H1 (cell line): ENCODE measurements around the gene TBL1Y.

ENCODE experiments used
- CREB1 ChIP-seq: IDR thresholded peaks from 2 replicates; pipeline ENCODE4 v1.6.1; 2012; ENCODE audit warnings: inconsistent platforms
- EZH2 ChIP-seq: fragments of 200-600 bp; sonication (generic); IDR thresholded peaks from 2 replicates; pipeline ENCODE4 v1.7.1; 2012; ENCODE audit warnings: low read depth, mild to moderate bottlenecking, moderate library complexity, low read length, inconsistent platforms; ENCODE audit not compliant: severe bottlenecking
- HDAC2 ChIP-seq, 2 experiments: fragments of 300-600 bp in 1 of 2; sonication (generic) in 1 of 2; IDR thresholded peaks; 2 replicates each; pipeline ENCODE4 v1.6.1; 2011 to 2012; ENCODE audit warnings: low read depth in 2 of 2, low read length in 2 of 2, mild to moderate bottlenecking in 2 of 2, moderate library complexity in 2 of 2, borderline replicate concordance in 1 of 2, inconsistent platforms in 1 of 2
- HDAC6 ChIP-seq: IDR thresholded peaks from one replicate; pipeline ENCODE4 v1.7.1; 2012; ENCODE audit warnings: low read depth, mild to moderate bottlenecking, inconsistent platforms, low read length, moderate library complexity
- POLR2AphosphoS5 ChIP-seq: IDR thresholded peaks from 2 replicates; pipeline ENCODE4 v1.6.1; 2011; ENCODE audit warnings: low read depth, low read length
- RAD21 ChIP-seq, 2 experiments: IDR thresholded peaks in 1 of 2; conservative IDR thresholded peaks in 1 of 2; 2 replicates each; pipeline ENCODE4 v1.6.1; 2011; ENCODE audit warnings: low read depth in 2 of 2, low read length in 2 of 2, improper control_type of control experiment in 1 of 2, inconsistent platforms in 1 of 2, mild to moderate bottlenecking in 1 of 2, moderate library complexity in 1 of 2
- TAF1 ChIP-seq: IDR thresholded peaks from 2 replicates; pipeline ENCODE4 v1.6.1; 2011; ENCODE audit warnings: mild to moderate bottlenecking, low read depth, low read length
- YY1 ChIP-seq: IDR thresholded peaks from 2 replicates; pipeline ENCODE4 v1.6.1; 2011; ENCODE audit warnings: low read depth, mild to moderate bottlenecking, low read length
- ZNF274 ChIP-seq: IDR thresholded peaks from 2 replicates; pipeline ENCODE4 v1.7.0; 2012; ENCODE audit warnings: low read length, borderline replicate concordance; ENCODE audit errors: extremely low read depth
- TF ChIP-seq, protein P1 (sequence below), 3 experiments: IDR thresholded peaks; 1 replicate in 2 of 3; 2 replicates in 1 of 3; pipeline versions ENCODE4 v1.5.1 to v1.6.1; 2011; ENCODE audit warnings: low read length in 3 of 3, mild to moderate bottlenecking in 3 of 3, inconsistent platforms in 2 of 3, low read depth in 1 of 3, moderate library complexity in 1 of 3; ENCODE audit not compliant: insufficient read depth in 1 of 3; ENCODE audit errors: control extremely low read depth in 1 of 3

DNA sequence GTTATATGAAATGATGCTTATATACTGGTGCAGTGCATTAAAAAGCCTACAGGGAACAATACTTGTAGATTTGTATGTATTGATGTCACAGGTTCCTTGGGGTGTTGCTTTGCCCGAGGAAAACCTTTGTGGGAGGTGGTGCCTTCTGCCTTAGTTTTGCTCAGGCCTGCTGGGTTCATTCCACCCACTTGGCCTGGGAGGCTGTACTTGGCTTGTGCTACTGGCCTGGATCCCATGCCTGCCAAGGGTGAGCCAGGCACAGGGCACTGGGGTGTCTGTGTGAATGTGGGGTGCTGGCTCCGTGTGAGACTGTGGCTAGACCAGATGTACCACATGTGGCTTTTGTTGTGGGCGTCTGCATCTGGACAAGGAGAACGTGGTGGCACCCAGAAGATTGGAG lies 17.8 kb downstream of the TBL1Y start:
- TF ChIP-seq YY1 (no peak), RAD21 (IDR thresholded peaks at IDR 0.05 in 1 of 2, conservative IDR thresholded peaks at IDR 0.05 in 1 of 2; ENCODE audit: low read depth in 2 of 2, low read length in 2 of 2) (no peak), EZH2 (no peak), CREB1 (no peak), ZNF274 (no peak), TAF1 (no peak), HDAC6 (no peak), HDAC2 (IDR thresholded peaks at IDR 0.05; ENCODE audit: borderline replicate concordance in 1 of 2, low read depth in 2 of 2, low read length in 2 of 2) (no peak), POLR2AphosphoS5 (no peak)
- TF ChIP-seq, protein P1, sequence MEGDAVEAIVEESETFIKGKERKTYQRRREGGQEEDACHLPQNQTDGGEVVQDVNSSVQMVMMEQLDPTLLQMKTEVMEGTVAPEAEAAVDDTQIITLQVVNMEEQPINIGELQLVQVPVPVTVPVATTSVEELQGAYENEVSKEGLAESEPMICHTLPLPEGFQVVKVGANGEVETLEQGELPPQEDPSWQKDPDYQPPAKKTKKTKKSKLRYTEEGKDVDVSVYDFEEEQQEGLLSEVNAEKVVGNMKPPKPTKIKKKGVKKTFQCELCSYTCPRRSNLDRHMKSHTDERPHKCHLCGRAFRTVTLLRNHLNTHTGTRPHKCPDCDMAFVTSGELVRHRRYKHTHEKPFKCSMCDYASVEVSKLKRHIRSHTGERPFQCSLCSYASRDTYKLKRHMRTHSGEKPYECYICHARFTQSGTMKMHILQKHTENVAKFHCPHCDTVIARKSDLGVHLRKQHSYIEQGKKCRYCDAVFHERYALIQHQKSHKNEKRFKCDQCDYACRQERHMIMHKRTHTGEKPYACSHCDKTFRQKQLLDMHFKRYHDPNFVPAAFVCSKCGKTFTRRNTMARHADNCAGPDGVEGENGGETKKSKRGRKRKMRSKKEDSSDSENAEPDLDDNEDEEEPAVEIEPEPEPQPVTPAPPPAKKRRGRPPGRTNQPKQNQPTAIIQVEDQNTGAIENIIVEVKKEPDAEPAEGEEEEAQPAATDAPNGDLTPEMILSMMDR (IDR thresholded peaks at IDR 0.05; ENCODE audit: control extremely low read depth in 1 of 3, insufficient read depth in 1 of 3, low read depth in 1 of 3, low read length in 3 of 3) = no peak
